Uterus (tissue), 4 donors: Measurements from ENCODE around the gene BBS1. TPM values are rescaled to one million over a fixed set of nuclear protein-coding genes. Genes with fewer than 3 reads are reported as not detected.

ENCODE experiments used
- DNase-seq, 2 donors: peaks; one replicate each; pipeline ENCODE4 v3.0.0-alpha.2; 2019 to 2020
- H3K27ac ChIP-seq, 2 donors: fragments of 200-600 bp; sonication (generic); 1 replicate in 1 of 2; 2 replicates in 1 of 2; pipeline ENCODE4 v1.5.1; 2016 to 2018
- H3K27me3 ChIP-seq, 2 donors: fragments of 200-600 bp; sonication (generic); one replicate each; pipeline ENCODE4 v1.5.1; 2018 to 2019; ENCODE audit warnings: control low read depth in 1 of 2
- H3K36me3 ChIP-seq, 2 donors: fragments of 200-600 bp; sonication (generic); one replicate each; pipeline ENCODE4 v1.5.1; 2019; ENCODE audit warnings: control low read depth in 1 of 2
- H3K4me1 ChIP-seq, 2 donors: fragments of 200-600 bp; sonication (generic); one replicate each; pipeline ENCODE4 v1.5.1; 2018 to 2019; ENCODE audit warnings: control low read depth in 1 of 2
- H3K4me3 ChIP-seq, 2 donors: fragments of 200-600 bp; sonication (generic); 1 replicate in 1 of 2; 2 replicates in 1 of 2; pipeline ENCODE4 v1.5.1; 2018 to 2019; ENCODE audit warnings: mild to moderate bottlenecking in 1 of 2
- H3K9me3 ChIP-seq, 2 donors: fragments of 200-600 bp; sonication (generic); one replicate each; pipeline ENCODE4 v1.5.1; 2019; ENCODE audit warnings: control low read depth in 1 of 2
- POLR2A ChIP-seq, 2 donors: fragments of 450-650 bp; IDR thresholded peaks; one replicate each; pipeline ENCODE4 v1.6.1; 2016; ENCODE audit warnings: antibody characterized with exemption in 2 of 2, mild to moderate bottlenecking in 1 of 2, moderate library complexity in 1 of 2
- intact Hi-C: fragments of 100-400 bp; cut with DNase I; formaldehyde crosslinking; loops from one replicate; pipeline ENCODE4 v1.15.1; 2023; ENCODE audit warnings: low total_unique reads
- total RNA-seq, 4 donors: library from RNA; depleted of rRNA in 3 of 4; stranded (reverse); fragments of >200 nt in 3 of 4; gene quantifications; one replicate each; pipeline versions ENCODE4 v1.1.0 to v1.2.4, GENCODE V29; 2014 to 2023
- TF ChIP-seq, protein P1 (sequence below), 4 experiments: fragments of 200-600 bp in 2 of 4; fragments of 450-650 bp in 2 of 4; sonication (generic) in 2 of 4; IDR thresholded peaks; one replicate each; pipeline ENCODE4 v1.5.1; 2016 to 2019; ENCODE audit warnings: antibody characterized with exemption in 4 of 4, mild to moderate bottlenecking in 2 of 4, moderate library complexity in 1 of 4
- donor health status: DM: yes; HTN: yes; CAD: no.

The BBS1 gene
- total RNA-seq, 4 donors from 2014 or later: 32.1 to 84.4 (median 56.8) TPM

DNA sequence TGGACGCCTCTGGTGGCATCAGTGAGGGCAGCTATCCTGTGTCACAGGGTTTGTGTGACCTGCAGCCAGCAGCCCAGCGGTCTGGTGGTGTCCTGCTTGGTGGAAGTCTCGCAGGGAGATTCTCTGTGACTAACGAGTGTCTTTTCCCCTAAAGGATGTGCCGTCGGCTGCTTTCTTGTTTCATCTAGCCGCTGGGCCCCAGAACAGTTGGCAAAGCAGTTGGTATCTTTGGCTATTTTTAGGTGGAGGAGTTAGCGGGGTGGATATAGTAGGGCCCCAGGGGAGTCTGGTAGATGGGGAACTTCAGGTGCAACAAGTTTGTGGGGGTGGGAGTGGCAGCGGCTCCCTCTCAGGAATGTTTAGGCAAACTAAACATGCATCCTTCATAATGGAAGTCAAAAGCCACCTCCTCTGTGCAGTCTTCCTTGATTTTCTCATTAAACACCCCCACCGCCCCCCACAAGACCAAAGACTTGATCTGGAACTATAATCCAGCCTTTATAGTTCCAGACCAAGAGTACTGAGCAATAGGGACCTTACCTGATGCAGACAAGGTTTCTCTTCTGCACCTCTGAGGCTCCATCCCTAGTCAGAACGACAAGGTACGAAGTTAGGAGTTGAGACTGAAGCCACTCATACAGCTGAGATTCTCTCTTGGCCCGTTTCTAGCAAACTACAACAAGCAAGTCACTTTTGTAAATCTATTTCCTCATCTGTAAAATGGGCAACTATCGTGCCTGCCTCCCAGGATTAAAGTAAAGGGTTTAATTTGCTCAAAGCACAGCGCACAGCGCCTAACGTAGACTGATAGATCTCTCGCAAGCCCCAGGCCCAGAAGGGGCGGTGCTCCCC, 44.8 kb upstream of the BBS1 start:
- Histone ChIP-seq H3K27me3 (no peaks in the 10 kb centered on the region), H3K4me1 (peaks cover 0 to 6% of the 10 kb centered on the region in 2 donors), H3K4me3 (peak overlapping the region; percentile 72 to 75), H3K9me3 (no peaks in the 10 kb centered on the region), H3K36me3 (no peaks in the 10 kb centered on the region), H3K27ac (peak overlapping the region in 1 of 2 donors; percentile 85)
- intact Hi-C loops: no loop called here
- DNase-seq: no peak
- no peak for TF ChIP-seq POLR2A (IDR thresholded peaks at IDR 0.05)
- TF ChIP-seq, protein P1, sequence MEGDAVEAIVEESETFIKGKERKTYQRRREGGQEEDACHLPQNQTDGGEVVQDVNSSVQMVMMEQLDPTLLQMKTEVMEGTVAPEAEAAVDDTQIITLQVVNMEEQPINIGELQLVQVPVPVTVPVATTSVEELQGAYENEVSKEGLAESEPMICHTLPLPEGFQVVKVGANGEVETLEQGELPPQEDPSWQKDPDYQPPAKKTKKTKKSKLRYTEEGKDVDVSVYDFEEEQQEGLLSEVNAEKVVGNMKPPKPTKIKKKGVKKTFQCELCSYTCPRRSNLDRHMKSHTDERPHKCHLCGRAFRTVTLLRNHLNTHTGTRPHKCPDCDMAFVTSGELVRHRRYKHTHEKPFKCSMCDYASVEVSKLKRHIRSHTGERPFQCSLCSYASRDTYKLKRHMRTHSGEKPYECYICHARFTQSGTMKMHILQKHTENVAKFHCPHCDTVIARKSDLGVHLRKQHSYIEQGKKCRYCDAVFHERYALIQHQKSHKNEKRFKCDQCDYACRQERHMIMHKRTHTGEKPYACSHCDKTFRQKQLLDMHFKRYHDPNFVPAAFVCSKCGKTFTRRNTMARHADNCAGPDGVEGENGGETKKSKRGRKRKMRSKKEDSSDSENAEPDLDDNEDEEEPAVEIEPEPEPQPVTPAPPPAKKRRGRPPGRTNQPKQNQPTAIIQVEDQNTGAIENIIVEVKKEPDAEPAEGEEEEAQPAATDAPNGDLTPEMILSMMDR (IDR thresholded peaks at IDR 0.05): no peak

DNA sequence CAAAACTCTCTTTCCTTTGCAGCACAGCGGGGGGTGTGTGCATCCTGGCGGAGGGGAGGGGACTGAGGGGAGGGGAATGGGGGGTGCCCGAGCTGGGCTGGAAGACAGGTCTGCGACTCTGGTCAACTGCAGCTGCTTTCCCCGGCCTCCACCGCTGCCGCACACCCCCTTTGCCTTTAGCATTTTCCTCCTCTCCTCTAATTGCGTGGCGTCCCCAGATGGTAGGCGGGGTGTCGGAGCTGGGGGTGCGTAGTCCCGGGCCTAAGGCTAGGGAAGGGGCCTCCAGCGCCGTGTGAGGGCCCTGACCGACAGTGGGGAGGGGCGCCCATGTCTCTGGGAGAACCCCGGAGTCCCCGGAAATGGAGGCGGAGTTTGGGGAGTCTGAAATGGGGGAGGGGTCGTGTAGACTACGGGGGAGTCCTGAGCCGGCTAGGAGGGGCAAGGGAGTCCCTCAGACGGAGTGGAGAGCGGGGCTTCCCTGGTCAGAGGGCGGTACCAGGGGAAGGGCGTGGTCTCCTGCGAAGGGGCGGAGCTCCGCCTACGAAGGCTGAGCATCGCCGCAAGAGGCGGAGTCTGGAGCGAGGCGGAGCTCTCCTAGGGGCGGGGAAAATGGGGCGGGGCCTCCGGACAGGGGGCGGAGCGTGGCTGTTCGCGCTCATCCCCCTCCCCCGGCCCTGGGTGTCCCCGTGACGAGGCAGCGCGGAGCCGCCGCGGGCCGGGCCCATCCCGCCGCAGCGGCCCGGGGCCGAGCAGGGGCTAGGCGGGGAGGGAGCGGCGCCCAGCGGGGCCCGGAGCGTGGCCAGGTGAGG, 44.0 kb upstream of the BBS1 start, which contains the start of gene PELI3:
Gene PELI3 (plus strand): TSS at position 681 of the 809 bp plus-strand sequence. CDS start 1,224 bp downstream, outside the sequence.
- H3K4me1 ChIP-seq: peaks cover 0 to 6% of the 10 kb centered on the region in 2 donors
- H3K27ac ChIP-seq: peak within 1 kb of the TSS; percentile 63 to 85
- no peaks in the 10 kb centered on the region for H3K9me3 ChIP-seq
- peak; percentile 96 to 97 for DNase-seq
- TF ChIP-seq, protein P1 (IDR thresholded peaks at IDR 0.05): no peak
- TF ChIP-seq POLR2A (IDR thresholded peaks at IDR 0.05): peak; percentile 24 to 64
- H3K27me3 ChIP-seq: no peaks in the 10 kb centered on the region
- H3K4me3 ChIP-seq: peak within 1 kb of the TSS; percentile 72 to 75
- intact Hi-C loops: no loop called here
- H3K36me3 ChIP-seq: no peaks in the 10 kb centered on the region

DNA sequence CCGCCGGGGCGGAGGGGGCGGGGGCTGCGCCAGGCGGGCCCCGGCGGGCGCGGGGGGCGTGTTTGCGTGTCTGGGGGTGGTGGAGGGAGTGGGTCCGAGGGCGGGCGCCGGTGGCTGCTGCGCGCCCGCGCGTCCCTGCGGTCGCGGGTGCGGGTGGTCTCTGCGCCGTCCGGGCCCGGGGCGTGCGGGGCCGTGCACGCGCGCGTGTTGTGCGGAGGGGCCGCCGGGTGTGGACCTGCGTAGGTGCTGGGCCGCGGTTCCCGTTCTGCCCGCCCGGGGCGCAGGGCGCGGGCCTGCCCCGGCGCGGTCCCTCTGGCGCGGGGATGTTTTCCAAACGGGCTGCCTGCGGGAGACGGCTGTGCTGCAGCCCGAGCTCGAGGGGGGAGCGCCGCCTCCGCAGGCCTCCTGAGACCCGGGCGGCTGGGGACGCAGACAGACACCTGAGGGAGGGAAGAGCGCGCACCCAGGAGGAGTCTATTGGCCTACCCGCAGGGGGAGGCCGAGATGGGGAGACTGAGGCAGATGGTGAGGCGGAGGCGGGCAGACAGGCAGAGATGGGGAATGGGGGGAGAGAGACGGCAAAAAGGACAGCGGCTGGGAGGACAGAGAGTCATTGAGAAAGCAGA, 43.3 kb upstream of the BBS1 start:
- Histone ChIP-seq H3K27ac (peak overlapping the region; percentile 53 to 85), H3K9me3 (no peaks in the 10 kb centered on the region), H3K4me3 (peak overlapping the region; percentile 72 to 75), H3K36me3 (no peaks in the 10 kb centered on the region), H3K4me1 (peaks cover 0 to 6% of the 10 kb centered on the region in 2 donors), H3K27me3 (no peaks in the 10 kb centered on the region)
- DNase-seq: no peak
- intact Hi-C loops: no loop called here
- TF ChIP-seq, protein P1 (IDR thresholded peaks at IDR 0.05): peak in 3 of 4 experiments; percentile 23 to 63 (median 41)
- TF ChIP-seq POLR2A (IDR thresholded peaks at IDR 0.05): no peak

DNA sequence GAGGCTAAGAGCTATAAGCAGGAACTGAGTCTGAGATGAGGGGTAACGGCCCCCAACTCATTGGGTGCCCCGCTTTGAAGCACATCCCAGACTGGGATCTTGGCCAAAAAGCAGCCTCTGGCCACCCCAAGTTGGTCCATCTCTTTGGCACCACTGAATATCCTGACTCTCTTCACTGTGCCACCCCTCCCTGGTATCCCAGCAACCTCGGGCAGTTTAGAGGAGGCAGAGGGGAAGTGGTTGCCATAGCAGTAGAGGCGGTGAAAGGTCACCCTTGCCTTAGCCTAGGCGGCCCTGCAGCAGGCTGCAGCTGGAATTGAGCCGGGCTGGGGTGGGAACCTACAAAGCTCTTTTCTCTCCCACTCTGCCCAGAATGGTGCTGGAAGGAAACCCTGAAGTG, 42.7 kb upstream of the BBS1 start:
- Histone ChIP-seq H3K4me3 (peak overlapping the region; percentile 72 to 75), H3K36me3 (no peaks in the 10 kb centered on the region), H3K27me3 (no peaks in the 10 kb centered on the region), H3K27ac (peak overlapping the region in 1 of 2 donors; percentile 85), H3K4me1 (peaks cover 0 to 6% of the 10 kb centered on the region in 2 donors), H3K9me3 (no peaks in the 10 kb centered on the region)
- intact Hi-C loops: no loop called here
- TF ChIP-seq, protein P1 (IDR thresholded peaks at IDR 0.05): no peak
- no peak for TF ChIP-seq POLR2A (IDR thresholded peaks at IDR 0.05)
- DNase-seq: peak in 1 of 2 donors; percentile 44
